A673 (cell line): ENCODE results near the gene TENM4. TPM values are rescaled to one million over a fixed set of nuclear protein-coding genes. Genes with fewer than 3 reads are reported as not detected.
"Not testable (repeated sequence)": the region's sequence is repeated elsewhere in the genome, so short reads cannot be mapped to it uniquely, and the experiment has no call there.

Experiments used
- BruUV-seq: library from RNA; stranded (reverse); fragments of 400-500 nt; replicated peaks from 2 replicates; lab custom pipeline; 2021; lab: Mats Ljungman, UMichigan
- CTCF ChIA-PET: fragments of 300-600 bp; sonication (Branson Sonifier 250); formaldehyde crosslinking; loops from one replicate; lab custom pipeline; 2022; ENCODE audit warnings: antibody characterized with exemption; lab: Charles Lee
- POLR2A ChIA-PET: fragments of 300-600 bp; sonication (Branson Sonifier 250); formaldehyde crosslinking; loops from one replicate; lab custom pipeline; 2022; ENCODE audit warnings: antibody characterized with exemption; ENCODE audit not compliant: low non-redundant PET; lab: Charles Lee
- DNase-seq: peaks from one replicate; pipeline ENCODE4 v3.0.0-alpha.2; 2015; ENCODE audit warnings: low spot score
- H3K27ac ChIP-seq: fragments of 200-600 bp; sonication (generic); 2 replicates; pipeline ENCODE4 v1.5.1; 2016; ENCODE audit warnings: mixed run types, low read depth, mild to moderate bottlenecking, mixed read lengths, antibody characterized with exemption, low read length; ENCODE audit not compliant: poor library complexity, severe bottlenecking
- H3K27me3 ChIP-seq: fragments of 200-600 bp; sonication (generic); replicated peaks from 2 replicates; pipeline ENCODE4 v1.6.1; 2017; ENCODE audit warnings: mixed run types, low read depth, mild to moderate bottlenecking, mixed read lengths, antibody characterized with exemption, low read length; ENCODE audit not compliant: insufficient read depth, poor library complexity
- H3K36me3 ChIP-seq: fragments of 200-600 bp; sonication (generic); 2 replicates; pipeline ENCODE4 v1.6.1; 2016; ENCODE audit warnings: mixed run types, mild to moderate bottlenecking, mixed read lengths, antibody characterized with exemption, low read length; ENCODE audit not compliant: insufficient read depth, poor library complexity, severe bottlenecking
- H3K4me1 ChIP-seq: fragments of 200-600 bp; sonication (generic); 2 replicates; pipeline ENCODE4 v1.6.1; 2017; ENCODE audit warnings: mixed run types, mild to moderate bottlenecking, mixed read lengths, antibody characterized with exemption, low read length; ENCODE audit not compliant: insufficient read depth, poor library complexity, severe bottlenecking
- H3K4me3 ChIP-seq: fragments of 200-600 bp; sonication (generic); 2 replicates; pipeline ENCODE4 v1.5.1; 2016; ENCODE audit warnings: low read depth, mixed run types, mild to moderate bottlenecking, mixed read lengths, low read length; ENCODE audit not compliant: poor library complexity, severe bottlenecking
- H3K9me3 ChIP-seq: fragments of 200-600 bp; sonication (generic); 2 replicates; pipeline ENCODE4 v1.6.1; 2016; ENCODE audit warnings: mixed run types, low read depth, mild to moderate bottlenecking, mixed read lengths, antibody characterized with exemption, low read length; ENCODE audit not compliant: poor library complexity, severe bottlenecking
- EZH2 ChIP-seq: fragments of 200-600 bp; sonication (generic); IDR thresholded peaks from 2 replicates; pipeline ENCODE4 v1.6.1; 2017; ENCODE audit warnings: borderline replicate concordance, low read depth, mild to moderate bottlenecking, mixed read lengths, antibody characterized with exemption, low read length; ENCODE audit not compliant: poor library complexity, severe bottlenecking
- intact Hi-C: fragments of 100-400 bp; cut with micrococcal nuclease; formaldehyde crosslinking; loops from one replicate; pipeline ENCODE4 v1.10.0; 2022; ENCODE audit not compliant: unreplicated experiment
- total RNA-seq: library from RNA; stranded (reverse); gene quantifications from 2 replicates; pipeline ENCODE4 v1.2.3, GENCODE V29; 2021
- TF ChIP-seq, protein P1 (sequence below): fragments of 300-800, 200-600 bp; sonication (generic); conservative IDR thresholded peaks from 2 replicates; pipeline ENCODE4 v1.5.1; 2017; ENCODE audit warnings: low read depth, mild to moderate bottlenecking, antibody characterized with exemption, low read length, moderate library complexity, mixed read lengths

The TENM4 gene
- total RNA-seq, 1 experiment from 2014 or later, result 0.11 TPM

DNA sequence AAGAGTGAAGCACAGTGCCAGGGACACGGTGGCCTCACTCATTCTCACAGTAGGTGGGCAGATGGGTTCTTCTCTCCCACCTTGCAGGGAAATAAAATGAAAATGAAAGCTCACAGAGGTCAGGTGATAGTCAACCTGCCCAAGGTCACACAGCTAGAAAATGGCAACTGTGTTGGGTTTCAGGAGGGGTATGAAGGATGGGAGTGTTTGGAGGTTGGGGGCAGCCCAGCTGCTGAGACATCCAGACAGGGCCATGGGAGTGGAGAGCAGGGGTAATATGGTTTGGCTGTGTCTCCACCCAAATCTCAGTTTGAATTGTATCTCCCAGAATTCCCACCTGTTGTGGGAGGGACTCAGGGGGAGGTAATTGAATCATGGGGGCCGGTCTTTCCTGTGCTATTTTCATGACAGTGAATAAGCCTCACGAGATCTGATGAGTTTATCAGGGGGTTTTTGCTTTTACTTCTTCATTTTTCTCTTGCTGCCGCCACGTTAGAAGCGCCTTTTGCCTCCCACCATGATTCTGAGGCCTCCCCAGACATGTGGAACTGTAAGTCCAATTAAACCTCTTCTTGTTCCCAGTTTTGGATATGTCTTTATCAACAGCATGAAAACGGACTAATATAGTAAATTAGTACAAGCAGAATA, 247.0 kb downstream of the TENM4 start:
- intact Hi-C loops, result no loop called here
- TF ChIP-seq EZH2, result no peak
- TF ChIP-seq, protein P1, sequence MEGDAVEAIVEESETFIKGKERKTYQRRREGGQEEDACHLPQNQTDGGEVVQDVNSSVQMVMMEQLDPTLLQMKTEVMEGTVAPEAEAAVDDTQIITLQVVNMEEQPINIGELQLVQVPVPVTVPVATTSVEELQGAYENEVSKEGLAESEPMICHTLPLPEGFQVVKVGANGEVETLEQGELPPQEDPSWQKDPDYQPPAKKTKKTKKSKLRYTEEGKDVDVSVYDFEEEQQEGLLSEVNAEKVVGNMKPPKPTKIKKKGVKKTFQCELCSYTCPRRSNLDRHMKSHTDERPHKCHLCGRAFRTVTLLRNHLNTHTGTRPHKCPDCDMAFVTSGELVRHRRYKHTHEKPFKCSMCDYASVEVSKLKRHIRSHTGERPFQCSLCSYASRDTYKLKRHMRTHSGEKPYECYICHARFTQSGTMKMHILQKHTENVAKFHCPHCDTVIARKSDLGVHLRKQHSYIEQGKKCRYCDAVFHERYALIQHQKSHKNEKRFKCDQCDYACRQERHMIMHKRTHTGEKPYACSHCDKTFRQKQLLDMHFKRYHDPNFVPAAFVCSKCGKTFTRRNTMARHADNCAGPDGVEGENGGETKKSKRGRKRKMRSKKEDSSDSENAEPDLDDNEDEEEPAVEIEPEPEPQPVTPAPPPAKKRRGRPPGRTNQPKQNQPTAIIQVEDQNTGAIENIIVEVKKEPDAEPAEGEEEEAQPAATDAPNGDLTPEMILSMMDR, result no peak
- H3K4me3 ChIP-seq, result no peak overlapping the region
- H3K27me3 ChIP-seq, result no peaks in the 10 kb centered on the region
- BruUV-seq, result no TSS peak
- H3K27ac ChIP-seq, result no peak overlapping the region
- H3K36me3 ChIP-seq, result no peaks in the 10 kb centered on the region
- CTCF ChIA-PET, result no interaction called here
- POLR2A ChIA-PET, result no interaction called here
- no peaks in the 10 kb centered on the region for H3K9me3 ChIP-seq
- H3K4me1 ChIP-seq, result no peaks in the 10 kb centered on the region
- DNase-seq, result no peak

DNA sequence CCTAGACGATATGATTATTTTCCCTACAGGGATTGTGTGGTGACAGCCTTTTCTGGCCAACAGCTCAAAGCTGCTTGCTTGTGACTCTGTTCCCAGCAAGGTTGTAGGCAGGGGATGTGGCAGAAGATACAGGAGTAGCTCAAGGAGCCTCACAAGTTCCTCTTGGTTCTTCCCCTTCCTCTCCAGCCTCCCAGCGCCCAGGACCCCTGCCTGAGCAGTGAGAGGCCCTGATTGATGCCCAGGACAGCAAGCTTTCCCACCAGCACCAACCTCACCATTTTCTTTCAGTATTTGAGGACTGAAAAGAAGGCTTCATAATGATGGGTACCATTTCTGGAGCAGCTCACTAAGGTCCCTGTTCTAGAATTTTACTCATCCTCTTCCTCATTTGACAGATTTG, 248.0 kb downstream of the TENM4 start:
- ChIA-PET POLR2A (no interaction called here), CTCF (no interaction called here)
- no peaks in the 10 kb centered on the region for H3K4me1 ChIP-seq
- no peaks in the 10 kb centered on the region for H3K9me3 ChIP-seq
- BruUV-seq, result no TSS peak
- H3K36me3 ChIP-seq, result no peaks in the 10 kb centered on the region
- H3K4me3 ChIP-seq, result no peak overlapping the region
- intact Hi-C loops, result no loop called here
- DNase-seq, result no peak
- no peak overlapping the region for H3K27ac ChIP-seq
- no peaks in the 10 kb centered on the region for H3K27me3 ChIP-seq
- no peak for TF ChIP-seq EZH2
- TF ChIP-seq, protein P1, result no peak

DNA sequence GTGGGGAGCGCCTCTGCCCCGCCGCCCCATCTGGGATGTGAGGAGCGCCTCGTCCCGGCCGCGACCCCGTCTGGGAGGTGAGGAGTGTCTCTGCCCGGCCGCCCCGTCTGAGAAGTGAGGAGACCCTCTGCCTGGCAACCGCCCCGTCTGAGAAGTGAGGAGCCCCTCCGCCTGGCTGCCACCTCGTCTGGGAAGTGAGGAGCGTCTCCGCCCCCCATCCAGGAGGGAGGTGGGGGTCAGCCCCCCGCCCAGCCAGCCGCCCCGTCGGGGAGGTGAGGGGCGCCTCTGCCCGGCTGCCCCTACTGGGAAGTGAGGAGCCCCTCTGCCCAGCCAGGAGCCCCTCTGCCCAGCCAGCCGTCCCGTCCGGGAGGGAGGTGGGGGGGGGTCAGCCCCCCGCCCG, 249.1 kb downstream of the TENM4 start:
- BruUV-seq, result not testable (repeated sequence)

DNA sequence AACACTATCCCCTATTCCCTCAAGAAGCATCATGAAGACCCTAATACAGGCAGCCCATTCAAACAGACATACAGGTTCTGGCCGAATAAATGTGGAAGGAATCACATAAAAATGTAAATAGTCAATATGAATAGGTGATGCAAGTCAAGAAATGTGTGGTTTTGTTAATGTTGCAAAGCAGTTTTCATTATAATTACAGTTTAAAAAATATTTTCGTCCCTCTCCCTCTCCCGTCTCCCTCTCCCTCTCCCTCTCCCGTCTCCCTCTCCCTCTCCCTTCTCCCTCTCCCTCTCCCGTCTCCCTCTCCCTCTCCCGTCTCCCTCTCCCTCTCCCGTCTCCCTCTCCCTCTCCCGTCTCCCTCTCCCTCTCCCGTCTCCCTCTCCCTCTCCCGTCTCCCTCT, 250.3 kb downstream of the TENM4 start:
- POLR2A ChIA-PET, intact Hi-C loops, BruUV-seq, H3K9me3 ChIP-seq, H3K4me3 ChIP-seq, H3K36me3 ChIP-seq, H3K4me1 ChIP-seq, DNase-seq, CTCF ChIA-PET, H3K27ac ChIP-seq, H3K27me3 ChIP-seq: not testable (repeated sequence)

More for the DNA sequence above, 249.1 kb downstream of the TENM4 start:
- H3K4me1 ChIP-seq, H3K27ac ChIP-seq, H3K4me3 ChIP-seq, CTCF ChIA-PET, intact Hi-C loops, DNase-seq, H3K27me3 ChIP-seq, H3K36me3 ChIP-seq, H3K9me3 ChIP-seq, POLR2A ChIA-PET: not testable (repeated sequence)
